GM18511 (cell line): ENCODE results near the gene SLC27A4.
A peak's percentile ranks its signal among the peaks of the same experiment; 100 is the strongest.

ENCODE experiments used
- ATAC-seq: cut with Tn5 transposase; IDR thresholded peaks from one replicate; pipeline ENCODE4 v1.9.1; 2021; ENCODE audit warnings: mild to moderate bottlenecking, moderate library complexity; ENCODE audit not compliant: unreplicated experiment

Gene SLC27A4

DNA sequence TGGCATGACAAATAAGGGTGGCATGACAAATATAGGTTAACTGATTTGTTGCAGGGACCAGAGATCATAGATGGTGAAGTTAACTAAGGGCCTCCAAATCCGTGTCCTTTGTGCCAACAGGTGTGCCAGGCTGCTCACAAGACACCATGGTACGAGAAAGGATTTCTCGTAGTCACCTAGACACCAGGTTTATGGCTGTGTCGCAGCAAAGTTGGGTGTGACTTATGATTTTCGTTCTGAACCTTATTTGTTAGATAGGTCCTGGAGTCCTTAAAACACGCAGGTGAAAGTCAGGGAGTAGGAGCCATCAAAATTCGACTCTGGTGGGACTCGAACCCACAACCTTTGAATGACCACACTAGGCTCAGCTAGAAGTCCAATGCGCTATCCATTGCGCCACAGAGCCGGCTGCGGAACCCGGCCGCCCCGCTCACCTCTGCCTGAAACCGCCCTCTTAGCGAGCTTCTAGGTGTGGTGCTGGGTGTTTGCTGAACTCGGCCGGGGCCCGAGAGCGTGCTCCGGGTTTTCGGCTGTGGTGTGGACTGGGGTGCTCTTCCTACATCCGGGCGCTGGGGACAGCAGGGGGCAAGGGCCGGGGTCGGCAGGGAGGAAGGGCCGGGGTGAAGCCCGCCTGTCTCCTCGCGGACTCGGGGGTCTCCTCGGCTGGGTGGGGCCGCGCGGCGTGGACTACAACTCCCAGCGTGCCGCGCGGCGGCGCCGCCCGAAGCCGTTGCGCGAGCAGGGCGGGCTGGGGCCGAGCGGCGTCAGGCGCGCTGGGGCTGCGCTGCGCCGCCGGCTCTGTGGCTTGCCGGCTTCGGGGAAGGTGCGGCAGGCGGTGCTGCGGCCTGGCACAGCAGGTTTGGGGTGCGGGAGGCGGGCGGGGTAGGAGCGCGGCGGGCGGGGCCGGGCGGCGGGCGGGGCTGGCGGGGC lies at the start of gene SLC27A4:
Gene SLC27A4 (plus strand): TSS at position 767 of the 930 bp plus-strand sequence. CDS start 2,606 bp downstream, outside the sequence.
- peak; percentile 91 for ATAC-seq

DNA sequence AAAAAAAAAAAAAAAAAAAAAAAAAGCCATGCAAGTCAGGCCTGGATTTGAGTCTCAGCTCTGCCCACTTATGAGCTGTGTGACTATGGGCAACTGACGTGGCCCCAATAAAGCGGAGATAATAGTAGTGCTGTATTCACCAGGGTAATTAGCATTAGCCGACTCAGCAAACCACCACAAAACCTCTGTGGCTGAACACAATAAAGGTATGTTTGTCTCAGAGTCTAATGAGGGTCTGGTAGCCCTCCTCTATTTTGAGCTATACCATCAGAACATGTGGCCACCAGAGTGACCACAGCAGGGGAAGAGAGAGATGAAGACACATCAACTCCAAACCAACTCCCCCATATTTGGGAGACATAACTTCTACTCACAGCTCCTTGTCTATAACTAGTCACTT lies 48.3 kb upstream of the SLC27A4 start:
- ATAC-seq, result no peak

DNA sequence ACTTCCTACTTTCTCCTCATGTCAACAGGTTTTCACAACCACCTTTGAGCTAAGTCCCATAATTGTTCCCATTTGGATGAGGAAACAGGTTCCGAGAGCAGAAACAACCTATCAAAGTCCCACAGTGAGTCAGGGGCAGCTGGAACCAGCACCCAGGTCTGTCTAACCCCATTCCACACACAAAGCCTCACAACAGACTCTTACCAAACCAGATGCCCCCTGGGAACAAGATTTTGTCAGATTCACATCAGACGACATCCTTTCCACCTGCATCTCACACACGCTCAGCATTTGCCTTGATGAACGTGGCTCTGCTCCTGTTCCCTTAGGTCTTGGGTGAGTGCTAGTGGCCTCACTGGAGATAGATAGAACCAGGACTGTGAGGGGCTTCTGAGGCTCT lies 47.2 kb upstream of the SLC27A4 start:
- no peak for ATAC-seq

DNA sequence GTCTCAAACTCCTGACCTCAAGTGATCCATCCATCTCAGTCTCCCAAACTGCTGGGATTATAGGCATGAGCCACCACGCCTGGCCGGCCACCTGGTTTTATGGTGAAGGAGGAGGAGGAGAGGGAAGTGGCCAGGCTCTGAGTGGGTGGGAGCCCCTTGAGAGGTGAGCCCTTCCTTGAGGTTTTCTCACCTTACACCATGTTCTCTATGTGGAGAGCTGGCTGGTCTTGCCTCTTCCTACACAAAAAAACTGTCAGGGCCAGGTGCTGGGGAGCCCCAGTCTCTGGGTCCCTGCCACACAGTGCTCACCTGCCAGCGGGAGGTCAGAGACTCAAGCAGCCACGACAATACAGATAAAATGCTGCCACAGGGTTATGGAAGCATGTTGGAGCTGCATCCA lies 46.2 kb upstream of the SLC27A4 start:
- no peak for ATAC-seq

DNA sequence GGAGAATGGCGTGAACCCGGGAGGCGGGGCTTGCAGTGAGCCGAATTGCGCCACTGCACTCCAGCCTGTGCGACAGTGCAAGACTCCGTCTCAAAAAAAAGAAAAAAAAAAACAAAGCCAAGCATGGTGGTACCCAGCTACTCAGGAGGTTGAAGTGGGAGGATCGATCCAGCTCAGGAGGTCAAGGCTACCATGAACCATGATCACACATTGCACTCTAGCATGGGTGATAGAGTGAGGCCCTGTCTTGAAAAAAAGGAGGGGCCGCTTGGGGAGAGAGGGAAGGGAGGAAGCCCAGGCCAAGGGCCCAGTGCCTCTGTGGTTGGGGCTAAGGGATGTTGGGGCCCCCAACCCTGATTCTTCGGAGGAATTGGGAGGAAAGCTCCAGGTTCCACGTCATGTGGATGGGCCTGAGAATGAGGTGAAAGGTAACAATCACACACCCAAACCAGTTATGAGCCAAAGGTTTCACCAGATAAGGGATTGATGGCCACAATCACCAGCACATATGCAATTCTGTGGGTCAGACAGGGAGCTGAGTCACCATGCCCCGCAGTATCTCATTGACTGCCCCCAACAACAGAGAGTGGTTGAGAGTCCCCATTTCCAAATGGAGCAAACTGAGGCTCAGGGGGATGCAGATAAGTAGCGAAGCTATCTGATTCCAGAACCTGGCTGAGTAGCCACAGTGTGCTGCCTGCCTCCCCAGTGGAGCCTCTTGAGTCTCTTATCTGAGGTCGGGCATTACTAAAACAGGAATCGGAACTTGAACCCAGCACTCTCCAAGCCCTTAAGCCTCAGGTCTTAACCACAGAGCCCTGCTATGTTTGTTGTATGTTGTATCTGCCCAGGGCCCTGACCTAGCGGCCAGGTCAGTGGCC lies 43.7 kb upstream of the SLC27A4 start:
- no peak for ATAC-seq

DNA sequence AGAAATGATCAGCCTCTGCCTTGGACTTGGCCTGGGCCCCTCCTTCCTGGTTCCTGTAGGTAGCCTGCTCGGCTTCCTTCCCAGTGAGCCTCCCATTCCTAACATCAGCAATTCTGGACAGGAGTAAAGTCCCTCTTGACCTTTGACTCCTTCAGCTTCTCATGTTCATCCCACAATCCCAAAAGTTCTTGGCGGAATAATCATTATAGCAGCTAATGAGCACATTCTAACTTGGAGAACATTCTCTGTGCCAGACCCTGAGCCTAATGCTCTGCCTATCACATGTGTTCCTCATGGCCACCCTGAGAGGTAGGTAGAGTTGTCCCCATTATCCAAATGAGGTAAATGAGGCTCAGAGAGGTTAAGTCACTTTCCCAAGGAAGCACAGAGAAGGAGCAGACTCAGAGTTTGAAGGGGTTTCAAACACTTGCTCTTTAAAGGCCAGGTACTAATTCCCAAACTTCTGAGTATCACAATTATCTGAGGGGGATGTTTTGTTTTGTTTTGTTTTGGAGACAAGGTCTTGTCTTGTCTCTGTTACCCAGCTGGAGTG lies 43.0 kb upstream of the SLC27A4 start:
- ATAC-seq, result no peak

DNA sequence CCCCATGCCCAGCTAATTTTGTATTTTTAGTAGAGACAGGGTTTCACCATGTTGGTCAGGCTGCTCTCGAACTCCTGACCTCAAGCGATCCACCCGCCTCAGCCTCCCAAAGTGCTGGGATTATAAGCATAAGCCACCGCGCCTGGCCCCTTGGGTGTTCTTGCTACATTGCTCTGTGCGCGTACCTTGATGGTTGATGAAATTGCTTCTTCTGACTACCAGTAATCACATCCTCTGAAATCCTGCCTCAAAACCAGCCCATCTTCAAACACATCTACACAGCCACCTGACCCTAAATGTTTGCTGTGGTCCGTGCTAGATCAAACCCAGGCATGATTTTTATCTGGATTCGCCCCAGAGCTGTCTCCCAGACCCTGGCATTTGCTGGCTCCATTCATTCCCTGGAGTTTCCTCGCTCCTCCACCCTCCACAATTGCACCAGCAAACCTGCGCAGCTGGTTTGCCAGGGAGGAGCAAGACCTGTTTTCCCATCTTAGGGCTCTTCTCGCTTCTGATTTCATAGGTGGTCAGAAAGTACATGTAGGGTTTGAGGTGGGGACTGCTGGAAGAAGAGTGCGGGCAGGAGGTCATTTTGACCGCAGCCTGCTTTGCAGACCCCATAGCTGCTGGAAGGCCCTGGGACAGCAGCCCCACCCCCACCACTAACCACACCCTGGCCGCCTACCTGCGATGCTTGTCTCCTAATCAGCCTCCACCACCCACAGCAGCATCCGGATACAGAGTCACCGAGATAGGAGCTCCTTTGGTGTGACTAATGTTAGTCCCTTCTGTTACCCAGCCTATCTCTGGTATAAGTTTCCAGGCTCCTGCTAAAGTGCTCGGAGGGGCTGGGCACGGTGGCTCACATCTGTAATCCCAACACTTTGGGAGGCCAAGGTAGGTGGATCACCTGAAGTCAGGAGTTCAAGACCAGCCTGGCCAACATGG lies 41.5 kb upstream of the SLC27A4 start:
- ATAC-seq, result no peak

DNA sequence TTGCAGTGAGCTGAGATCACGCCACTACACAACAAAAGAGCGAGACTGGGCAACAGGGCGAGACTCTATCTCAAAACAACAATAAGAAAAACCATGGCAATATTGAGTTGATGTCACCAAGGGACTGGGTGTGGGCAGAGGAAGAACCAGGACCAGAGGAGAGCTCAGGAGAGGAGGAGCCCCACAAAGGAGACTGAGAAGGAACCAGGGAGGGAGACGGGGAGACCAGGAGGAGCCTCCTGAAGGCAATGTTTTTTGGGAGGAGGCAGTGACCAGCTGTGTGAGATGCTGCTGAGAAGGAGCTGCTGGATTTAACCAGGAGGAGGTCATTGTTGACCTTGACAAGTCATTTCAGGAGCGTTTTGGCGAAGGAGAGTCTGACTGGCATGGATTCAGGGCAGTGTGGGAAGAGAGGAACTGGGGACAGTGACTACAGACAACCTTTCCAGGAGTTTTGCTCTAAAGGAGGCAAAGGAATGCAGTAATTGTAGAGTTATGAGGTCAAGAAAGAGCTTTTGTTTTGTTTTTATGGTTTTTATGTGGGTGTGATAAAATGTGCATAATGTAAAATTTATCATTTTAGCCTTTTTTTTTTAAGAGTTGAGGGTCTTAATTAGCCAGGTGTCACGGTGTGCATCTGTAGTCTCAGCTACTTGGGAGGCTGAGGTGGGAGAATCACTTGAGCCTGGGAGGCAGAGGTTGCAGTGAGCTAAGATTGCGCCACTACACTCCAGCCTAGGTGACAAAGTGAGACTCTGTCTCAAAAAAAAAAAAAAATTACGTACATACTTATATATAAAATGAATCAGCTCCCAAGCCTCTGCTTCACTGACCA lies 36.0 kb upstream of the SLC27A4 start:
- no peak for ATAC-seq

DNA sequence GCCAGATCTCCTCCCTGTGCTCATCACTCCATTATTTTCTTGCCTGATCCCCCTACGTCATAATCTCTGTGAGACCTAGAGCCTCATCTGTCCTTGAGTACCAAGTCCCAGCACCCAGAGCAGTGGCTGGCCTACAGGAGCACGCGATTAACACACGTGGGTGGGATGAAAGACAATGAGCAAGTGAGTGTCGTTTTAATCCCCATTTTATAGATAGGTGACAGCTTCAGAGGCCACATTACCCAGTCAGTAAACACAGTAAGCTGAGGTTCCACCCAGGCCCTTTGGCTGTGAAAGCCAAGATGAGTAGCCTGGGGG lies 35.4 kb upstream of the SLC27A4 start:
- no peak for ATAC-seq

DNA sequence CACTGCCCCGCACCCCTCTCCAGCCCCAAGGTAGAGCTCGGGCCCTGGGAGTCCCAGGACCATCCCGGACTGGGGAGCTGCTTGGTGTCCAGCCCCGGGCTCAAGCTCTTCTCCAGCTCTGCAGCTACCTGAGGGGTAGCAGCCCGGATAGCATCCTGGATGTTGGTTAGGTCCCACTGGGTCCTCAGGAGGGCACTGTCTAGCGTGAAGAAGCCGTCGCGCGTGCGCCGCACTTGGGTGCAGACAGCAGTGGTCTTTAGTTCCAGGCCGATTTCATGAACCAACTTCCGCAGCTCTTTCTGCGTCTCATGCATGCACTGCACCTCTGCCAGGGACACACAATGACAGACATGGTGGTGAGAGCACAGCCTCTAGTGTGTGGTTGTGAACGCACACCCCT lies 30.8 kb upstream of the SLC27A4 start:
- ATAC-seq, result no peak

DNA sequence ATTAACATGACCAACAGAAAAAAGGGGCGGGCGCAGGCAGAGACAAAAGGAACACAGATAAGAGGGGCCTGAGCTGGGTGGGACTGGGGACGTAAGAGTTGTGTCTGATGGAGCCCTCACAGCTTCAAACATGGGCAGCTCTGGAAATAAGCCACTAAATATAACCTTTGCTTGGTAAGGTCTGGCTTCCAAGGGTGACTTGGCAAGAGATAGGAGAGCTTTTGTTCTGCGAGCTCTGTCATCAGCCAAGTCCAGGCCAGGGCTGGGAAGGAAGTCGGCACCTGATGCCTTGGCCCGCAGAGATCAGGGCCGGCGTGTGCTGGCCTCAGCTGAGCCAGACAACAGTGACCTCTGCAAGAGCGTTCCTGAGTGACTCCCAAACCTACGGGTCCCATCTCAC lies 29.9 kb upstream of the SLC27A4 start:
- ATAC-seq, result no peak

DNA sequence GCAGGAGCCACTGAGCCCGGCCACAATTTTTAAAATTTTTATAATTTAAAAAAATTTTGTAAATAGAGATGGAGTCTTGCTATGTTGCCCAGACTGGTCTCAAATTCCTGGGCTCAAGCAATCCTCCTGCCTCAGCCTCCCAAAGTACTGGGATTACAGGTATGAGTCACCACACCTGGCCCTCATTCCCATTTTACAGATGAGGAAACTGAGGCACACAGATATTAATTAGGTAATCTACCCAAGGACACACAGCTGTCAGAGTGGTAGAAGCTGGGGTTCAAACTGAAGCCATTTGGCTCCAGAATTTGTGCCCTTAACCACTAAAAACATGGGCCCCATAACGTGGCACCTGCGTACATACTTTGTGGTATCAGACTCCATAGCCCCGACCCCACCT lies 25.6 kb upstream of the SLC27A4 start:
- no peak for ATAC-seq

DNA sequence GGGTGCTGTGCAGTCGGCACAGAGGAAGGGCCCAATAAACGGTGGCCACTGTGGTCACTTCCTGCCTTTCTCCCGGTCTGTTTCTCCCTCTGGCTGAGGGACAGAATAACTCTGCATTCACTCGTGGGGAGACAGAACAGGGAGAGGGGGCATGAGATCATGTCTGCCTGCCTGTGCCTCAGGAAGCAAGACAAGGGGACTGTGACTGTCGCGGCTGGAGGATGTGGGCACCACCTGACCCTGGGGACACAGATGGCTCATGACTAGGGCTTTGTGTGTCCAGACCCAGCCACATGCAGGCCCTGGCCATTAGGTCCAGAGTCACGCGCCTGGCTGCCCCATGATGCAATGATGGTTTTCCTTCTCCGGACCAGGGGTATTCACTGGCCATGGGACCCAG lies 23.9 kb upstream of the SLC27A4 start:
- no peak for ATAC-seq

DNA sequence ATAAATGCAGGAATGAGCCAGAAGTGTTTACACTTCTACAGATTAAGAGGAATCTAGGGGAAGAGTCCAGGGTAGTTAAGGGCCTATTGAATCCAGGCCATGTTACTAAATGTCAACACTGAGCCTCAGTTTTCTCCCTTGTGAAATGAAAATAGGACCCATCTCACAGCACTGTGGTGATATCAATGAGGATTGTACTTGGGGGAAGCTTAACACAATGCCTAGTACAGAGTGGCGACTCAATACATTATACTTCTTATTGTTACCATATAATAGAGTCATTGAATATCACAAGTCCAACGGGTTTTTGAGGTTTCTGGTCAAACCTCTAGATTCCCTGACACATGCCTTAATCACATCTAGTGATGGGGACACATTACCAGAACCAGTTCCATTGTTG lies 22.7 kb upstream of the SLC27A4 start:
- no peak for ATAC-seq

DNA sequence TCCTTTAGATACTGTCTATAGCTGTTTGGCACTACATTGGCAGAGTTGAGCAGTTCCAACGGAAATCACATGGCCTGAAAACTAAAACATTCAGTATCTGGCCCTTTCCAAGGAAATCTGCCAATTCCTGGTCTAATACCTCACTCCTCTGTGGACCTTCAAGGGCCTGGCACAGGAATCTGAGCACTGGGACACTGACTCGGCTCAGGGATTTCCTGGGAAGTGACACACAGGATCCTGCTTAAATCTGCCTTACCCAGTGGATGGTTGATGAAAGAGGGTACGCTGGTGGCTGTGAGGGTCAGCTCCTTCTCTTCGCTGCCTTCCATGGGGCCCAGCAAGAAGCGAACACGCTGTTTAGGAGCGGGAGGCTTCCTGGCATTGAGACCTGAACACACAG lies 19.0 kb upstream of the SLC27A4 start:
- ATAC-seq, result no peak

DNA sequence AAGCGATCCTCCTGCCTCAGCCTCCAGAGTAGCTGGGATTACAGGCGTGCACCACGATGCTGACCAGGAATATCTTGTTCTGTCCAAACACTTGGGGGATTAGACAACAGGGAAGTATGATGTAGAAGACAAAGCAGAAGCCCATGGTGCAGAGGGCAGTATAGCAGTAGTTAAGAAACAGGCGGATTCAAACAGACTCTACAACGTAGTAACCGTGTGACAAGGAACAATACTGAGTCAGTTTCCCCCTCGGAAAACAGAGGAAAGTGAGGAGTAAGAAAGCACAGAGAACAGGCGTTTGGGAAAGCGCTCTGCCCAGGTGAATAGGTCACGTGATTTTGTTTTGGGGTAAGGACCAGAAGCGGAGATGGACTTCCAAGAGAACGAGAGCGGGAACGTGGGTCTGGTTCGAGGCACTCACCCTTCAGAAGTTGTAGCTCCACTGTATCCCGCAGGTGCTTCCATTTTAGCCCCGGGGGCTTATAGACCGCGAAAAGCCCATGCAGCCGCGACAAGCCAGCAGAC lies 18.4 kb upstream of the SLC27A4 start:
- peak; percentile 25 for ATAC-seq

DNA sequence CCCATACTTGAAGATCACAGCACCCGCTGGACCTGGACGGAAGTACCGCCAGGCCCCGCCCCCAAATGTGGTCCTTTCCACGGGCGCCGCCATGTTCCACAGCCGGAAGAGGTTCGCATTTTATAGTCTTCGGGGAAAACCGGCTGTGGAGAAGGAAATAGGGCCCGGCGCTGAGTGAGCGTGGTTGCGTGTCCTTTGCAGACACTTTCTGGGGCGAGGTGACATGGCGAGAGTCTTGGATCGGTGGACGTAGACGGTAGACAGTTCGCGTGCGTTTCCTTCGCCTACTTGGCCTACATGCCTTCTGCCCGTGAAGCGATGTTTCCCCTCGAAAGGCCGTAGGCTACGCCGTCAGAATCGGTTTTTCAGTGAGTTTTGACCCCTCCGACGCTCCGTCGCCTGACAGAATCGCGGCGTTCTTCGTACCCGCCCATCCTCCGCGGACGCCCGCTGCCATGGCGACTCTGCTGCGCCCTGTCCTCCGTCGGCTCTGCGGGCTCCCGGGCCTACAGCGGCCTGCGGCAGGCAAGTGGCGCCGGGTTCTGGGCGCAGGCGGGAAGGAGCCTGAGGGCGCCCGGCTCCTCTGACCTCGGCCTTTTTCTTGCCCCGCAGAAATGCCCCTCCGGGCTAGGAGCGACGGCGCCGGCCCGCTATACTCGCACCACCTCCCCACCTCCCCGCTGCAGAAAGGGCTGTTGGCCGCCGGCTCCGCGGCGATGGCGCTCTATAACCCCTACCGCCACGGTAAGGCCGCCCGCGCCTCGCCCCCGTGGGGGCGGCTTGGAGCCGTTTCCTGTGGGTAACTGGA lies 17.7 kb upstream of the SLC27A4 start, which contains the start of the genes COQ4 and TRUB2:
Gene COQ4 (plus strand): TSS at position 436 of the 808 bp plus-strand sequence. CDS start 20 bp downstream, at position 456.
Gene TRUB2 (minus strand): TSS at position 44 of the 808 bp plus-strand sequence. CDS start 39 bp downstream, at position 5.
- ATAC-seq, result peak; percentile 86

DNA sequence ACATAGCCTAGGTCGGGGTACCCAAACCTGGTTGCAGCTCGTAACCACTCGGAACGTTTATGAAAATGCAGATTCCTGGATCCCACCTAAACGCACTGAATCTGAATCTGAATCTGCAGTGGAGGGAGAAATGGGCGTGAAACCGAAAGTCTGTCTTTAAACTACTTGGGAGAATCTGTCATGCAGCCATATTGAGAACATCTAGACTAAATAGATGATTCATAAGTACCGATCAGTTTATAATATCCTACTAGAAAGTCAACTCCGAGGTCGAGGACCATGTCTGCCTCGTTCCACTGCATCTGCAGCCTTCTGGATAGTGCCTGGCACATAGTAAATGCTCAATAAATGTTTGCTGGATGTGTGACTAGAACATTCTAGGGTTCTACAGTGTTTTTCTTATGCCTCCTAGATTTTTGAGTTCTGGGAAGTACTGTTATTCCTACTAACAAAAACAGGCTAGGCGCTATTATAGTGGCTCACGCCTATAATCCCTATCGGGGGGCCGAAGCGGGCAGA lies 17.1 kb upstream of the SLC27A4 start:
- ATAC-seq, result no peak
